Activated CD8-positive, alpha-beta memory T cell treated with anti-CD3 and anti-CD28 coated beads, Interleukin-2, amount 50 U/mL, for 1 hour (primary cell): ENCODE results near the gene CATSPER3.

Source experiments
- DNase-seq: peaks from one replicate; pipeline ENCODE4 v3.0.0-alpha.2; 2020; ENCODE audit errors: extremely low read depth

The CATSPER3 gene

GRCh38 chr5:135041145-135041587 lies 73.5 kb downstream of the CATSPER3 start:
- no peak for DNase-seq

GRCh38 chr5:135041726-135042125 lies 74.0 kb downstream of the CATSPER3 start:
- no peak for DNase-seq

GRCh38 chr5:135042595-135042994 lies 74.9 kb downstream of the CATSPER3 start:
- DNase-seq = no peak

DNA sequence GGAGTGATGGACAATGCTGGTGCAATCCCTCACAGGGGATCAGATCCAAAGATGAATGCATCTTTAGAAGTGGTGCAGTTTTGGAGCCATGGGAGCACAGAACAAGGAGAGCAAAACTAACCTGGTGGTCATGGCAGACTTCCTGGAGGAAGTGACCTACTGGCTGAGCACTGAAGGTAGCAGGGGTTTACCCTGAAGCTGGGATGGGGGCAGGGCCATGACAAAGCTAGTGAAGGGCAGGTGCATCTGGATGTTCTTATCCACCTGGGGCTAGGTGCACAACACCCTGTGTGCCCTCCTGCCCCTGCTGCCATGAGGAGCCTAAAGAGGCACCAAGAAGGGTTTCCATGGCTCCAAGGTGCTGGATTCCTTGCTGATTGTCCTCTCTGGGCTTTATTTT lies 77.8 kb downstream of the CATSPER3 start:
- no peak for DNase-seq

- no peak for DNase-seq
These were observed 79.1 kb downstream of the CATSPER3 start for GRCh38 chr5:135046661-135047346.

- no peak for DNase-seq
These were observed 79.6 kb downstream of the CATSPER3 start for GRCh38 chr5:135047347-135047695.

DNA sequence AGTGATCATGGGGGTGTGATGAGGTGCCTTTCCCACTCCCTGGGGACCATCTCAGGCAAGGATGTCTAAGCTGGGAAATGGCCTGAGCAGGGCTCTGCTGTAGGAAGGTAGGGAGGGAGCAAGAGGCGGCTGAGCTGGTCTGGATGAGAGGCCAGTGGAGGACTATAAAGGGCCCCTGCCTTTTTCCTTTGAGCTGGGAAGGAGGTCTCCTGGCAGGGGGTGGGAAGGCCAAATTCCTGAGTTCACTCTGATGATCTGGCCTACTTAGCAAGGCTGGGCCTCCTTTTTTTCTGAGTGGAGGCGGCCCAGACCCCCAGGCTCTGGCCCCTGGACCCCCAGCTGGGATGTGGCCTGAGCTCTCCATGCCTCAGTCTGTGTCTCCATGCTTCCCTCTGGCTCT lies 80.6 kb downstream of the CATSPER3 start:
- DNase-seq = no peak

DNA sequence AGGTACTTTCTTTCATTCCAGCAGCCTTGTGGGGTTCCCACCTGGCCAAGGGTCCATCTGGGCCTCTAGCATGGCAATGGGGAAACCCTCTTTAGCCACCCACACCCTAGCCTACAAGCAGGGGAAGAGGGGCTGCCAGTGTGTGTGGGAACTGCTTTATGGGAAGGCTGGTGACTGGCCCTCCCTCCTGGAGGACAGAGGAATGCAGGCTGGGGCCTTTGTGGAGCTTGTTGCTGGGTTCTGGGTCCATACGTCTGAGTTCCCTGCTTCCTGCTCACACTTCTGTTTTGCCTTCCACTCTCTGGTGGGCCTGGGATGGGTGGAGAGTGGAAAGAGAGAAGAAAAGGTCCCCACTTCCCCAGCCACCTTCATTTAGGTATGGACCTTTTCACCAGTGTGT lies 81.2 kb downstream of the CATSPER3 start:
- DNase-seq = no peak

- DNase-seq = no peak
These were observed 82.6 kb downstream of the CATSPER3 start for GRCh38 chr5:135050244-135050767.

- DNase-seq = no peak
These were observed 83.7 kb downstream of the CATSPER3 start for GRCh38 chr5:135051399-135051798.

DNA sequence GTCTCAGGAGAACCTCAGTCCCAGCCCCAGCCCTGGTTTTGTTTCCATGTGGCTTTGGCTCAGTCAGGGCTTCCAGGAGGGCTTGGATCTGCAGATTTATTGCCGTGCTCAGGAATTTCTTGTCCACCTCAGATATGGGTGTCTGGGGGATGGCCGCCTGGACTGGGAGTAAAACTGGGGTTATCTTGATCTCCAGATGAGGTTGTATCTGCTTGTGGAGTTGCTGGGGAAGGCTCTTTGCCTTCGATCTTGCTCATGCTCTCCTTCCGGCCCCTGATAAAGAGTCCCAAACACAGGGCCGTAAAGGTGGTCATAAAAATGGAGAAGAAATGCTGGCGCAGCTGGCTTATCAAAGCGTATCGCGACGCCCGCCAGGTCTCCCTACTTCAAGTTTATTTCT lies 84.2 kb downstream of the CATSPER3 start:
- DNase-seq = no peak

GRCh38 chr5:135052511-135053145 lies 84.9 kb downstream of the CATSPER3 start:
- DNase-seq = no peak

DNA sequence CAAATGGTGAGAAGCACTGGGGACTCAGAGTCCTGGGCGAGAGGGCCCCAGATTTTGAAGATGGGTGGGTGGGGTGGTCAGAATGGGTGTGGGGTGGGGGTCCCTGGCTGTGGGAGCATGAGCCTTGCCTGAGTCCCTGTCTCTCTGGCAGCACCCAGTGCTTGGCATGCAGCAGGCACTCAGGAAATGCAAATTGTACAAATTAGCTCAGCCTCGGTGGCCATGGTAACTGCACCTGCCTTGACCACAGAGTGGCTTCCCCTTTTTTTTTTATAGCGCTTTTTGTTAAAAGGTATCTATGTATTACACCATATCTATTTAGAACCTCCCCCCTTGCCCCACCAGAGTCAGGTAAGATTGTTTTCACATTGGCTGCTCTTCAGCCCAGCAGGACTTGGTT lies 85.6 kb downstream of the CATSPER3 start:
- no peak for DNase-seq

DNA sequence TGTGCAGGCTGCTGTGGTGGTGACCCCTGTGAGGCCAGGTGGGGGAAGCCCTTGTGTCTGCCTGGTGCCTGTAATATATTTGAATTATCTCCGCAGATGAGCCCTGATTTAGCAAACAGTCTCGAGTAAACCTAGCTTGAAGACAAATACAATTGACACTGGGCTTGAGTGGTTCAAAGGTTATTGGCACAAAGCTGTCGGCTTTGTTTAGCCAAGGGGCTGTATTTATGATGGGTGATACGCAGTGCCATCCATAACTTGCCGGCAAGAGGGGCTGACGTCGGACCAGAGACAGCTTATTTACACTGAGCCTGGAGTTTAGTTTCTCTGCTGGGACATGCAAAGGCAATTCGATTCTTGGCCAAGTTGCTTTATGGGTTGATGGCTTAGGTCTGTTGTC lies 86.3 kb downstream of the CATSPER3 start:
- no peak for DNase-seq

GRCh38 chr5:135054546-135054945 lies 86.8 kb downstream of the CATSPER3 start:
- no peak for DNase-seq

DNA sequence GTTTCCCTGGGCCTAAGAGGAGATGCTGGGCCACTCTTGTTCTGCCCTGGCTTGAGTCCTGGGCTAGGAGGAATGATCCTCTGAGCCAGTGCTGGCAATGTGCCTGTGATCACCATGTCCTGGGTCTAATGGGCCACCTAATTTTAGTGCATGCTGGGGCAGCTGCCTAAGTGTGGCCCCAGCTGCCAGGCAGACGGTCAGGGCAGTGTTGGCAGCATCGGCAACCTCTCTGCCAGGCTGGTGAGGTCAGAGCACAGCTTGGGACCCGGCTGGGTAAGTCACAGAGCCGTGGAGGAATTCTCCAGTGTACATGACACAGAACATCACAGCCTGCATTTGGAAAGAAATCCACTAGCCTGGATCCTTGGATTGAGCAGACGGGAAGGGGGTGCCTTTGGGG lies 87.7 kb downstream of the CATSPER3 start:
- no peak for DNase-seq

DNA sequence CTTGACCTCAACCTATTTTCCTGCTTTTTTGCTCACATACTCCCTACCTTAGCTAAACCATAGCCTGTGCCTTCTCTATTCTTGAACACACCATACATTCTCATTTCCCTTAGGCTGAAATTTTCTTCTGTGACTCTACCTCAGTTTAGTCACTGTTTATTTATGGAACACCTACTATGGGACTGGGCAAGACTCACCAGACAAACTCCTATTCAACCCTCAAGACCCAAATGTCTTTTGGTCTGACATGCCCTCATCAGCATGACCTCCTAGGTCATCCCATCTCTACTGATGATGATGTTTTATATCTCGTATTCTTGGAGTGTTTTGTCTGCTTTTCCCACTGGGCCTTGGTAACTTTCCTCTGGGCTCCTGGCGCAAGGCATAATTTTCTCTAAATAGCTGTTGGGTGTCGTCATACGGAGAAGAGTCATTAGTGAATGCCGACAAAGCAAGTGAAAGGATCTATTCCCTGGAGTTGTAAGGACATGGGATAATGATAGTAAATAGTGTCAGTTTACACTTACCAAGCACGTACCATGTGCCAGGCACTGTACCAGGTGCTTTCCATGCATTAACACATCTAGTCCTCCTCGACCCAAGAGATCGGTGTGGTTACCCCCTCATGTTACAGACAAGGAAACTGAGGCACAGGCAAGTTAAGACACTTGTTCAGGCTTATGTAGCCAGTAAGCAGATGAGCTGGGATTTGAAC lies 88.8 kb downstream of the CATSPER3 start:
- DNase-seq = no peak

GRCh38 chr5:135057233-135057632 lies 89.5 kb downstream of the CATSPER3 start:
- DNase-seq = no peak

GRCh38 chr5:135058331-135058732 lies 90.6 kb downstream of the CATSPER3 start:
- no peak for DNase-seq

GRCh38 chr5:135059000-135059923 lies 91.6 kb downstream of the CATSPER3 start:
- DNase-seq = no peak

DNA sequence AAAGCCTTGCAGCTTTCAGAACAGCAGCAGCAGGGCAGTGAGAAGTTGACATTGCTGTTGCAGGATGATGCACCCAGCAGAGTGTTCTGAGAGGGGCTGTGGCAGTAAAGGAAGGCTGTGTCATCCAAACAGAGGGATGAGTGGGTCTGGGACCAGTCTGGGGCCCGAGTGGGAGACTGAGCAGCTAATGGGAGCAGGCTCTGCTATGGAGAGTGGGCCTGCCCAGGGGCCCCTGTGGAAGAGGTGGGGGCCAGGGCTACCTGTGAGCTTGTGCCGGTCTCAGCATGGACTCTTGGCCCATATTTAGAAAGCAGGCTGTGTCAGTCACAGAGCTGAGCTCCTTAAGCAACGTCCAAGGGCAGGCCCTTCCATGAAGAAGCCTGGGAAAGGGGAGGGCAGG lies 92.3 kb downstream of the CATSPER3 start:
- DNase-seq = no peak

DNA sequence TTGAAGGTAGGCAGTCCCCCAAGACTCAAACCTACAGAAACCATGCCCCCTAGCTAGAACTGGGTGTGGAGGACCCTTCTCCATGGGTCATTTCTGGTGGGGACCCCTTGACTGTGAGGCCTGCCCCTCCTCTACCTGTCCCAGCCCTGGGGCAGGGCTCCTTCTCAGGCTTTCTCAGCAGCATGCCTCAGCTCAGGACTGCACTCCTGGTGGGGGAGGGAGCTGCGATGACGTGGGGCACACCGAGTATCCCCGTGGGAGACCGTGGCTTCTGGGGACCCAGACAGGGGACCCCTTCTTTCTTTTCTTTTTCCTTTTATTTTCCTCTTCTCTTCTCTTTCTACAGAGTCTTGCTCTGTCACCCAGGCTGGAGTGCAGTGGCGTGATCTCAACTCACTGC lies 93.3 kb downstream of the CATSPER3 start:
- no peak for DNase-seq
